ENCODE measurements around the gene CCDC187. TPM values are rescaled to one million over a fixed set of nuclear protein-coding genes. Genes with fewer than 3 reads are reported as not detected.

Gene CCDC187
- total and polyA plus RNA-seq, 2 of the 8 experiments (the other 6 are each of a cell fraction or from before 2014, with no cell fraction given): 0.02 TPM; not detected in 1

- no peaks in the 10 kb centered on the region for H3K27me3 ChIP-seq (replicated peaks in 1 of 4; ENCODE audit: control insufficient read depth in 3 of 4, extremely low read depth in 1 of 4, insufficient read depth in 3 of 4, low read length in 3 of 4)
- H3K4me2 ChIP-seq (ENCODE audit: insufficient read depth in 1 of 2, low read depth in 2 of 2, low read length in 2 of 2): no peak overlapping the region
- H4K20me1 ChIP-seq (replicated peaks in 1 of 2; ENCODE audit: control insufficient read depth in 1 of 2, insufficient read depth in 2 of 2, low read length in 2 of 2): no peaks in the 10 kb centered on the region
- FAIRE-seq (no peak), DNase-seq (ENCODE audit: low read depth in 1 of 2, low spot score in 2 of 2) (no peak)
- H3K79me2 ChIP-seq (ENCODE audit: control insufficient read depth in 1 of 2, insufficient read depth in 2 of 2, low read length in 2 of 2): no peaks in the 10 kb centered on the region
- H4K8ac ChIP-seq (ENCODE audit: extremely low read depth, insufficient read depth, low read length): no peak overlapping the region
- peaks cover 0 to 9% (median 8%) of the 10 kb centered on the region in 4 experiments; a peak in 6 of 7 replicates for H3K4me1 ChIP-seq (replicated peaks in 1 of 4; ENCODE audit: control insufficient read depth in 3 of 4, insufficient read depth in 4 of 4, low read length in 3 of 4)
- POLR2A ChIA-PET (ENCODE audit: partially characterized antibody): interaction anchor here (1.3 to 1.4 kb wide), 2 partner anchors 27 to 66 kb away, joined by 3 to 4 read pairs; no protein-coding TSS in a partner anchor
- H4K5ac ChIP-seq (ENCODE audit: insufficient read length, low read depth, low read length): no peak overlapping the region
- no peak overlapping the region for H2BK15ac ChIP-seq (ENCODE audit: low read length)
- no peaks in the 10 kb centered on the region for H3K79me1 ChIP-seq (ENCODE audit: low read depth, low read length)
- H3K23me2 ChIP-seq (ENCODE audit: low read depth, low read length): peaks cover 2% of the 10 kb centered on the region; the same call in 1 of the 2 replicates
- no peak overlapping the region for H3K18ac ChIP-seq (ENCODE audit: extremely low read depth, low read length)
- H3K4me3 ChIP-seq (ENCODE audit: extremely low read depth in 1 of 4, insufficient read depth in 2 of 4, low read depth in 3 of 4, low read length in 4 of 4): no peak overlapping the region
- no peak overlapping the region for H3K27ac ChIP-seq (ENCODE audit: low read depth, low read length)
- H3K9ac ChIP-seq (replicated peaks in 1 of 4; ENCODE audit: extremely low read depth in 1 of 4, low read depth in 3 of 4, low read length in 3 of 4): no peak overlapping the region
- peaks cover 0 to 4% (median 0%) of the 10 kb centered on the region in 4 experiments; a peak in 2 of 8 replicates for H3K36me3 ChIP-seq (ENCODE audit: control insufficient read depth in 2 of 4, insufficient read depth in 4 of 4, low read length in 3 of 4)
- CTCF ChIA-PET (ENCODE audit: partially characterized antibody): interaction anchor here (0.7 to 1.9 kb wide), 11 partner anchors 9 to 134 kb away, joined by 3 to 15 read pairs (median 3); partner anchors contain the start of gene DNLZ
- no peak overlapping the region for H2BK12ac ChIP-seq (ENCODE audit: low read depth, low read length)
- WGBS, 2 experiments (ENCODE audit: extremely low coverage in 1 of 2, insufficient coverage in 1 of 2, insufficient read length in 1 of 2, insufficient replicate concordance in 2 of 2, low coverage in 1 of 2, low lambda C conversion rate in 2 of 2, missing lambda C conversion rate in 1 of 2): 92% methylated on average over 11 of the region's 12 CpGs; no CpG with 5 or more reads in 1 of the 2 experiments
- no peak overlapping the region for H3K56ac ChIP-seq (replicated peaks; ENCODE audit: insufficient read length, low read depth, low read length)
- no peak overlapping the region for H2BK120ac ChIP-seq (replicated peaks; ENCODE audit: low read depth, low read length)
- H2BK20ac ChIP-seq (ENCODE audit: low read length): no peak overlapping the region
- no peak overlapping the region for H3K14ac ChIP-seq (ENCODE audit: insufficient read length)
- H2AK5ac ChIP-seq (ENCODE audit: low read depth, low read length): no peak overlapping the region
- H2BK5ac ChIP-seq (ENCODE audit: low read depth, low read length): no peak overlapping the region
- no peak overlapping the region for H3K4ac ChIP-seq (replicated peaks; ENCODE audit: insufficient read length, low read depth, low read length)
- no peak overlapping the region for H2AFZ ChIP-seq (ENCODE audit: low read length)
- no peak overlapping the region for H3K23ac ChIP-seq (ENCODE audit: insufficient read length)
- no peaks in the 10 kb centered on the region for H3K9me3 ChIP-seq (ENCODE audit: insufficient read depth in 2 of 2, low read depth in 1 of 2, low read length in 1 of 2)
- H4K91ac ChIP-seq (replicated peaks; ENCODE audit: insufficient read length, low read length): no peak overlapping the region
- TF ChIP-seq ATF3 (IDR thresholded peaks at IDR 0.05; ENCODE audit: insufficient read depth, low read depth, low read length) (no peak), MAFK (IDR thresholded peaks at IDR 0.05; ENCODE audit: low read depth, low read length) (no peak), CBX5 (IDR thresholded peaks at IDR 0.05; ENCODE audit: low read depth, low read length) (no peak), MAX (IDR thresholded peaks at IDR 0.05) (no peak), ASH2L (IDR thresholded peaks at IDR 0.05; ENCODE audit: low read length) (no peak), RFX5 (IDR thresholded peaks at IDR 0.05; ENCODE audit: borderline replicate concordance, low read depth, low read length) (no peak), E2F6 (IDR thresholded peaks at IDR 0.05) (no peak), SUZ12 (IDR thresholded peaks at IDR 0.05; ENCODE audit: low read length) (no peak), TAF7 (optimal IDR thresholded peaks at IDR 0.05; ENCODE audit: borderline replicate concordance, low read depth, low read length) (no peak), POU5F1 (IDR thresholded peaks at IDR 0.05; ENCODE audit: low read depth, low read length) (no peak), GTF2F1 (IDR thresholded peaks at IDR 0.05; ENCODE audit: borderline replicate concordance, low read depth, low read length) (no peak), EP300 (IDR thresholded peaks at IDR 0.05; ENCODE audit: borderline replicate concordance in 1 of 2, low read depth in 2 of 2, low read length in 2 of 2) (no peak), YY1 (IDR thresholded peaks at IDR 0.05; ENCODE audit: low read depth, low read length) (no peak)
Measured at GRCh38 chr9:136339958-136340310, 36.0 kb upstream of the CCDC187 start.
